IMR-90 (cell line): ENCODE results near the gene GPC5. TPM values are rescaled to one million over a fixed set of nuclear protein-coding genes. Genes with fewer than 3 reads are reported as not detected.
A peak's percentile ranks its signal among the peaks of the same experiment; 100 is the strongest.

Experiments
- ATAC-seq: fragments of 200-7000 bp; cut with Tn5 transposase; 2 replicates; pipeline ENCODE4 v1.9.1; 2020; ENCODE audit warnings: low read depth, mild to moderate bottlenecking, moderate library complexity
- BruUV-seq: library from RNA; stranded (reverse); fragments of 400-500 nt; replicated peaks from 2 replicates; lab custom pipeline; 2021; lab: Mats Ljungman, UMichigan
- CTCF ChIA-PET: fragments of 300-600 bp; formaldehyde crosslinking; extraction: SDS; loops from one replicate; lab custom pipeline; 2021; ENCODE audit warnings: antibody characterized with exemption; lab: Yijun Ruan, JAX
- POLR2A ChIA-PET: fragments of 300-600 bp; sonication (Branson Sonifier 250); formaldehyde crosslinking; loops from one replicate; lab custom pipeline; 2022; ENCODE audit warnings: antibody characterized with exemption; ENCODE audit not compliant: unreplicated experiment; lab: Charles Lee
- DNase-seq: peaks from one replicate; pipeline ENCODE4 v3.0.0; 2013
- H2AFZ ChIP-seq: replicated peaks from 2 replicates; pipeline ENCODE3; 2013; ENCODE audit warnings: low read length, mild to moderate bottlenecking; ENCODE audit not compliant: poor library complexity
- H2AK5ac ChIP-seq: 2 replicates; pipeline ENCODE4 v1.6.1; 2013; ENCODE audit warnings: low read depth, low read length, inconsistent platforms
- H2AK9ac ChIP-seq: replicated peaks from 2 replicates; pipeline ENCODE3; 2013; ENCODE audit warnings: mild to moderate bottlenecking, low read depth, low read length, moderate library complexity; ENCODE audit not compliant: poor library complexity
- H2BK120ac ChIP-seq: 2 replicates; pipeline ENCODE4 v1.6.1; 2013; ENCODE audit warnings: low read depth, low read length, inconsistent platforms
- H2BK15ac ChIP-seq: 3 replicates; pipeline ENCODE4 v1.6.1; 2013; ENCODE audit warnings: low read depth, low read length, inconsistent platforms
- H2BK20ac ChIP-seq: 2 replicates; pipeline ENCODE4 v1.6.1; 2013; ENCODE audit warnings: low read depth, mild to moderate bottlenecking, inconsistent platforms, low read length, moderate library complexity
- H2BK5ac ChIP-seq: 2 replicates; pipeline ENCODE4 v1.6.1; 2013; ENCODE audit warnings: mild to moderate bottlenecking, low read depth, low read length, inconsistent platforms; ENCODE audit not compliant: poor library complexity, severe bottlenecking
- H3K14ac ChIP-seq: replicated peaks from 2 replicates; pipeline ENCODE4 v1.6.1; 2013; ENCODE audit warnings: low read depth, low read length, inconsistent platforms
- H3K18ac ChIP-seq: 2 replicates; pipeline ENCODE4 v1.6.1; 2013; ENCODE audit warnings: low read depth, low read length, control low read depth
- H3K23ac ChIP-seq: 2 replicates; pipeline ENCODE4 v1.6.1; 2013; ENCODE audit warnings: low read depth, low read length, inconsistent platforms
- H3K27ac ChIP-seq: 2 replicates; pipeline ENCODE4 v1.5.1; 2013; ENCODE audit warnings: mild to moderate bottlenecking, control low read depth, low read length; ENCODE audit not compliant: insufficient read depth
- H3K27me3 ChIP-seq: 2 replicates; pipeline ENCODE4 v1.6.1; 2013; ENCODE audit warnings: low read length; ENCODE audit not compliant: control insufficient read depth, insufficient read depth
- H3K36me3 ChIP-seq: 2 replicates; pipeline ENCODE4 v1.6.1; 2013; ENCODE audit warnings: low read length, mixed read lengths; ENCODE audit not compliant: control insufficient read depth, insufficient read depth
- H3K4ac ChIP-seq: 2 replicates; pipeline ENCODE4 v1.6.1; 2013; ENCODE audit warnings: low read depth, low read length, inconsistent platforms
- H3K4me1 ChIP-seq: 2 replicates; pipeline ENCODE4 v1.6.1; 2013; ENCODE audit warnings: low read length, mixed read lengths; ENCODE audit not compliant: control insufficient read depth, insufficient read depth
- H3K4me2 ChIP-seq: 2 replicates; pipeline ENCODE4 v1.6.1; 2013; ENCODE audit warnings: low read depth, mild to moderate bottlenecking, control low read depth, low read length, moderate library complexity
- H3K4me3 ChIP-seq: 2 replicates; pipeline ENCODE4 v1.5.1; 2013; ENCODE audit warnings: low read depth, mild to moderate bottlenecking, control low read depth, low read length, moderate library complexity; ENCODE audit not compliant: insufficient read depth
- H3K56ac ChIP-seq: 2 replicates; pipeline ENCODE4 v1.6.1; 2013; ENCODE audit warnings: low read length, inconsistent platforms; ENCODE audit not compliant: insufficient read depth; ENCODE audit errors: extremely low read depth
- H3K79me1 ChIP-seq, 2 experiments: 2 replicates each; pipeline ENCODE4 v1.6.1; 2013; ENCODE audit warnings: low read length in 2 of 2, inconsistent platforms in 1 of 2, low read depth in 1 of 2
- H3K9ac ChIP-seq: 2 replicates; pipeline ENCODE4 v1.6.1; 2013; ENCODE audit warnings: low read depth, low read length, control low read depth
- H3K9me1 ChIP-seq: 2 replicates; pipeline ENCODE4 v1.6.1; 2013; ENCODE audit warnings: low read length, inconsistent platforms; ENCODE audit not compliant: insufficient read depth
- H3K9me3 ChIP-seq: 2 replicates; pipeline ENCODE4 v1.6.1; 2013; ENCODE audit warnings: low read length; ENCODE audit not compliant: control insufficient read depth, insufficient read depth
- H4K20me1 ChIP-seq: 2 replicates; pipeline ENCODE4 v1.6.1; 2013; ENCODE audit warnings: low read length, inconsistent platforms; ENCODE audit not compliant: insufficient read depth
- H4K5ac ChIP-seq: 2 replicates; pipeline ENCODE4 v1.6.1; 2013; ENCODE audit warnings: mild to moderate bottlenecking, low read depth, low read length, control low read depth
- H4K8ac ChIP-seq, 2 experiments: 2 replicates each; pipeline ENCODE4 v1.6.1; 2013; ENCODE audit warnings: low read depth in 2 of 2, low read length in 2 of 2, control low read depth in 1 of 2, inconsistent platforms in 1 of 2
- H4K91ac ChIP-seq: 2 replicates; pipeline ENCODE4 v1.6.1; 2013; ENCODE audit warnings: low read depth, low read length, inconsistent platforms; ENCODE audit not compliant: insufficient read depth
- MAZ ChIP-seq: IDR thresholded peaks from 2 replicates; pipeline ENCODE4 v1.6.1; 2012; ENCODE audit warnings: low read depth, mild to moderate bottlenecking, low read length, improper control_type of control experiment, moderate library complexity, borderline replicate concordance
- WGBS, 2 experiments: methylation state at CpG; one replicate each; pipeline versions ENCODE4 v1.1.5 to v1.1.7; 2013; ENCODE audit warnings: missing lambda C conversion rate in 2 of 2; ENCODE audit not compliant: insufficient read length in 1 of 2; ENCODE audit errors: extremely low coverage in 2 of 2; 5-methylcytosine and 5-hydroxymethylcytosine counted together
- dilution Hi-C: fragments of 300-500 bp; cut with HindIII; formaldehyde crosslinking; loops from one replicate; pipeline ENCODE4 v1.14.3; 2018; ENCODE audit warnings: low sequenced_read_pairs; ENCODE audit not compliant: unreplicated experiment
- in situ Hi-C: fragments of 300-500 bp; cut with MboI; formaldehyde crosslinking; loops from 3 replicates; pipeline ENCODE4 v1.14.3; 2019; ENCODE audit warnings: low sequenced_read_pairs, inconsistent platforms, mixed read lengths
- intact Hi-C: fragments of 100-400 bp; cut with micrococcal nuclease; formaldehyde crosslinking; loops from 2 replicates; pipeline ENCODE4 v1.10.0; 2022
- polyA plus RNA-seq, 3 experiments: library from polyadenylated mRNA; depleted of rRNA; stranded (reverse); fragments of >200 nt; gene quantifications; 2 replicates each; pipeline ENCODE4 v1.2.3, GENCODE V29; 2012; ENCODE audit warnings: low replicate concordance in 1 of 3
- total RNA-seq: library from RNA; depleted of rRNA; stranded (reverse); fragments of >200 nt; gene quantifications from 2 replicates; pipeline ENCODE4 v1.2.3, GENCODE V29; 2012

GPC5 gene
- total and polyA plus RNA-seq, 2 of the 4 experiments (the other 2 are of a cell fraction) = 0.94 to 1.8 TPM

- no peaks in the 10 kb centered on the region for H3K9me3 ChIP-seq
- no peak overlapping the region for H2AK5ac ChIP-seq
- ChIA-PET CTCF (no interaction called here), POLR2A (no interaction called here)
- DNase-seq (peak; percentile 6), ATAC-seq (no peak)
- H2BK20ac ChIP-seq = no peak overlapping the region
- no peak overlapping the region for H3K18ac ChIP-seq
- H3K79me1 ChIP-seq = no peaks in the 10 kb centered on the region
- no peak overlapping the region for H2BK15ac ChIP-seq
- WGBS, 2 experiments = no CpG with 5 or more reads among the region's 1 CpG
- H2AFZ ChIP-seq = no peak overlapping the region
- no peak overlapping the region for H3K14ac ChIP-seq
- H3K36me3 ChIP-seq = no peaks in the 10 kb centered on the region
- H3K23ac ChIP-seq = no peak overlapping the region
- no peak overlapping the region for H2BK120ac ChIP-seq
- no peaks in the 10 kb centered on the region for H3K9me1 ChIP-seq
- no peak overlapping the region for H2BK5ac ChIP-seq
- intact Hi-C loops = no loop called here
- no TSS peak for BruUV-seq
- no peak overlapping the region for H4K8ac ChIP-seq
- no peak overlapping the region for H2AK9ac ChIP-seq
- no peak overlapping the region for H4K91ac ChIP-seq
- no peak for TF ChIP-seq MAZ
- H3K9ac ChIP-seq = no peak overlapping the region
- in situ Hi-C loops = no loop called here
- no peak overlapping the region for H3K4me3 ChIP-seq
- H3K56ac ChIP-seq = no peak overlapping the region
- H4K5ac ChIP-seq = no peak overlapping the region
- dilution Hi-C loops = no loop called here
- H3K4ac ChIP-seq = no peak overlapping the region
- no peaks in the 10 kb centered on the region for H4K20me1 ChIP-seq
- no peak overlapping the region for H3K4me2 ChIP-seq
- no peaks in the 10 kb centered on the region for H3K27me3 ChIP-seq
- peaks cover 3% of the 10 kb centered on the region; the same call in 1 of the 2 replicates for H3K4me1 ChIP-seq
- H3K27ac ChIP-seq = no peak overlapping the region
These were observed 1115.3 kb downstream of the GPC5 start for GRCh38 chr13:92513672-92514071.
